K562 (cell line): ENCODE results near the gene MAN2B1. TPM values are rescaled to one million over a fixed set of nuclear protein-coding genes. Genes with fewer than 3 reads are reported as not detected.

Source experiments
- ATAC-seq: fragments of 200-7000 bp; cut with Tn5 transposase; 3 replicates; pipeline ENCODE4 v1.9.1; 2020; ENCODE audit warnings: moderate library complexity
- BruUV-seq: library from RNA; stranded (reverse); fragments of 400-500 nt; replicated peaks from 2 replicates; lab custom pipeline; 2021; lab: Mats Ljungman, UMichigan
- CTCF ChIA-PET: fragments of 300-600 bp; formaldehyde crosslinking; extraction: SDS; loops from one replicate; lab custom pipeline; 2021; ENCODE audit warnings: low intra/inter-chr PET ratio; lab: Yijun Ruan, JAX
- POLR2A ChIA-PET: fragments of 300-600, 350-650 bp; sonication (Branson Sonifier 250); formaldehyde crosslinking; extraction: SDS; loops from one replicate; lab custom pipeline; 2021; ENCODE audit warnings: antibody characterized with exemption, inconsistent platforms; lab: Yijun Ruan, JAX
- DNase-seq, 4 experiments: peaks; one replicate each; pipeline versions ENCODE4 v3.0.0 to v3.0.0-alpha.2; 2011 to 2018; ENCODE audit warnings: low spot score in 3 of 4, mixed read lengths in 3 of 4; ENCODE audit errors: extremely low read depth in 1 of 4
- FAIRE-seq: peaks from 2 replicates; lab custom pipeline; 2011; peaks lifted over from hg19 to GRCh38; lab: Jason Lieb, UNC
- H2AFZ ChIP-seq: 2 replicates; pipeline ENCODE4 v1.6.0; 2011; ENCODE audit warnings: low read depth, low read length, control low read depth, inconsistent platforms
- H3K27ac ChIP-seq: fragments of 200-600 bp; 3 replicates; pipeline ENCODE4 v1.8.0; 2011; ENCODE audit warnings: low read depth, mild to moderate bottlenecking, control low read depth, inconsistent platforms, low read length, moderate library complexity, mixed read lengths; ENCODE audit errors: extremely low read depth
- H3K27me3 ChIP-seq, 2 experiments: fragments of 300-600 bp in 1 of 2; 2 replicates in 1 of 2; 3 replicates in 1 of 2; pipeline versions ENCODE4 v1.6.0 to v1.8.0; 2011; ENCODE audit warnings: inconsistent platforms in 2 of 2, low read length in 2 of 2, mild to moderate bottlenecking in 1 of 2, mixed read lengths in 1 of 2, moderate library complexity in 1 of 2; ENCODE audit not compliant: control insufficient read depth in 2 of 2, insufficient read depth in 2 of 2
- H3K36me3 ChIP-seq: fragments of 300-600 bp; 3 replicates; pipeline ENCODE4 v1.8.0; 2011; ENCODE audit warnings: mild to moderate bottlenecking, low read length, inconsistent platforms; ENCODE audit not compliant: control insufficient read depth, insufficient read depth
- H3K4me1 ChIP-seq, 2 experiments: fragments of 200-600 bp in 1 of 2; replicated peaks in 1 of 2; 2 replicates in 1 of 2; 3 replicates in 1 of 2; pipeline versions ENCODE4 v1.5.1 to v1.8.0; 2011; ENCODE audit warnings: inconsistent platforms in 2 of 2, low read length in 2 of 2, mild to moderate bottlenecking in 1 of 2, mixed read lengths in 1 of 2, moderate library complexity in 1 of 2; ENCODE audit not compliant: control insufficient read depth in 2 of 2, insufficient read depth in 2 of 2
- H3K4me2 ChIP-seq: 2 replicates; pipeline ENCODE4 v1.6.1; 2011; ENCODE audit warnings: low read length, control low read depth, inconsistent platforms, mixed read lengths; ENCODE audit not compliant: insufficient read depth
- H3K4me3 ChIP-seq: fragments of 200-600 bp; sonication (generic), shearing (Covaris generic); 2 replicates; pipeline ENCODE4 v1.5.1; 2016; ENCODE audit warnings: control low read depth, inconsistent platforms
- H3K79me2 ChIP-seq: fragments of 200-600 bp; 3 replicates; pipeline ENCODE4 v1.8.0; 2011; ENCODE audit warnings: low read length, inconsistent platforms; ENCODE audit not compliant: control insufficient read depth, insufficient read depth
- H3K9ac ChIP-seq, 2 experiments: 2 replicates each; pipeline versions ENCODE4 v1.6.0 to v1.6.1; 2011; ENCODE audit warnings: low read depth in 2 of 2, low read length in 2 of 2, control low read depth in 1 of 2, inconsistent platforms in 1 of 2, mild to moderate bottlenecking in 1 of 2, mixed read lengths in 1 of 2; ENCODE audit not compliant: insufficient read depth in 1 of 2
- H3K9me1 ChIP-seq: one replicate; pipeline ENCODE4 v1.6.0; 2011; ENCODE audit warnings: inconsistent platforms, mild to moderate bottlenecking, low read length, moderate library complexity; ENCODE audit not compliant: control insufficient read depth, insufficient read depth
- H3K9me3 ChIP-seq: replicated peaks from 2 replicates; pipeline ENCODE4 v1.5.1; 2011; ENCODE audit warnings: low read depth, low read length, inconsistent platforms; ENCODE audit not compliant: control insufficient read depth, insufficient read depth
- H4K20me1 ChIP-seq: replicated peaks from 2 replicates; pipeline ENCODE4 v1.6.1; 2011; ENCODE audit warnings: low read length, inconsistent platforms, mixed read lengths; ENCODE audit not compliant: control insufficient read depth, insufficient read depth
- BCOR ChIP-seq: fragments of 450-650 bp; IDR thresholded peaks from 2 replicates; pipeline ENCODE4 v1.6.1; 2016
- KAT8 ChIP-seq: fragments of 450-650 bp; IDR thresholded peaks from 2 replicates; pipeline ENCODE4 v1.6.1; 2016; ENCODE audit warnings: low read depth, mild to moderate bottlenecking
- MAX ChIP-seq: sonication (generic); formaldehyde crosslinking; IDR thresholded peaks from 2 replicates; pipeline ENCODE4 v1.9.0; 2022; ENCODE audit warnings: mild to moderate bottlenecking, missing genetic modification reagents
- NFIC ChIP-seq: fragments of 450-650 bp; IDR thresholded peaks from 2 replicates; pipeline ENCODE4 v1.6.1; 2017; ENCODE audit warnings: mild to moderate bottlenecking, inconsistent platforms
- ZFP36 ChIP-seq: fragments of 150-350 bp; IDR thresholded peaks from 2 replicates; pipeline ENCODE4 v1.6.1; 2018; ENCODE audit warnings: low read length, low read depth; ENCODE audit not compliant: partially characterized antibody
- ZNF140 ChIP-seq: fragments of 250-450 bp; sonication (Bioruptor Pico); IDR thresholded peaks from 2 replicates; pipeline ENCODE4 v1.8.0; 2021; ENCODE audit warnings: moderate library complexity, mild to moderate bottlenecking, inconsistent platforms
- ZNF318 ChIP-seq, 2 experiments: fragments of 450-650 bp; IDR thresholded peaks; 2 replicates each; pipeline ENCODE4 v1.6.1; 2016; ENCODE audit warnings: mild to moderate bottlenecking in 2 of 2, borderline replicate concordance in 1 of 2, low read depth in 1 of 2, moderate library complexity in 1 of 2
- whole genome bisulfite sequencing: fragments of 100-300 bp; shearing (Covaris generic); methylation state at CpG from one replicate; pipeline ENCODE4 v1.1.6; 2016; ENCODE audit warnings: low coverage, mixed read lengths; ENCODE audit not compliant: insufficient coverage; ENCODE audit errors: missing lambda C conversion rate; 5-methylcytosine and 5-hydroxymethylcytosine counted together
- in situ Hi-C: fragments of 300-500 bp; cut with MboI; formaldehyde crosslinking; loops from 4 replicates; pipeline ENCODE4 v1.15.0; 2018; ENCODE audit warnings: inconsistent platforms, mixed read lengths
- intact Hi-C: fragments of 100-400 bp; cut with micrococcal nuclease; formaldehyde crosslinking; loops from 2 replicates; pipeline ENCODE4 v1.14.2; 2022
- polyA plus RNA-seq, 8 experiments: library from polyadenylated mRNA; depleted of rRNA in 4 of 8; stranded (reverse) in 5 of 8; unstranded in 3 of 8; fragments of >200 nt; fragmentation: Nextera tagmentation in 2 of 8; fragmentation: Illumina TruSeq in 1 of 8; extraction: Ambion mirVana in 2 of 8; extraction: Trizol in 1 of 8; gene quantifications; 2 replicates each; pipeline versions ENCODE4 v1.2.1 to v1.2.3, GENCODE V29; 2011 to 2014; ENCODE audit warnings: inconsistent platforms in 1 of 8, missing spikeins in 1 of 8
- total RNA-seq, 7 experiments: library from RNA; depleted of rRNA in 6 of 7; stranded (reverse); fragments of >200 nt in 6 of 7; fragmentation: Illumina TruSeq in 2 of 7; extraction: Trizol in 2 of 7; gene quantifications; 2 replicates each; pipeline versions ENCODE4 v1.2.1 to v1.2.3, GENCODE V29; 2011 to 2021; ENCODE audit warnings: low replicate concordance in 1 of 7

Gene MAN2B1
- total and polyA plus RNA-seq, 9 of the 15 experiments (the other 6 are each of a cell fraction or from before 2014, with no cell fraction given), result 0.59 to 33.8 (median 11.4) TPM

GRCh38 chr19:12692960-12693359 lies 26.4 kb upstream of the MAN2B1 start:
- WGBS, result 73% methylated on average over 5 of the region's 5 CpGs
- Histone ChIP-seq H3K9ac (no peak overlapping the region), H3K4me3 (no peak overlapping the region), H3K79me2 (peaks cover 7% of the 10 kb centered on the region; the same call in 1 of the 3 replicates), H3K36me3 (peaks cover 52% of the 10 kb centered on the region; the same call in 2 of the 3 replicates), H3K9me1 (no peaks in the 10 kb centered on the region), H3K9me3 (no peaks in the 10 kb centered on the region), H4K20me1 (no peaks in the 10 kb centered on the region), H3K4me2 (no peak overlapping the region), H2AFZ (no peak overlapping the region), H3K27me3 (no peaks in the 10 kb centered on the region; a peak in 1 of 5 replicates), H3K27ac (no peak overlapping the region), H3K4me1 (peaks cover 0 to 49% of the 10 kb centered on the region in 2 experiments; a peak in 3 of 5 replicates)
- POLR2A ChIA-PET, result interaction anchor here (0.6 to 1.7 kb wide), 2 partner anchors 10 to 14 kb away, joined by 3 to 4 read pairs; no protein-coding TSS in a partner anchor
- FAIRE-seq (no peak), DNase-seq (no peak), ATAC-seq (no peak)
- BruUV-seq, result no TSS peak
- CTCF ChIA-PET, result no interaction called here
- TF ChIP-seq BCOR (peak; percentile 35; the same call in 1 of the 2 replicates), NFIC (peak; percentile 30), ZNF318 (IDR thresholded peaks at IDR 0.05; ENCODE audit: borderline replicate concordance in 1 of 2, low read depth in 1 of 2) (no peak), ZFP36 (peak; percentile 32), KAT8 (no peak), ZNF140 (no peak), MAX (no peak)
- in situ Hi-C loops (no loop called here), intact Hi-C loops (no loop called here)
